ENCODE data around the gene RIN3.
A peak's percentile ranks its signal among the peaks of the same experiment; 100 is the strongest.

RIN3 gene

GRCh38 chr14:92649066-92649465 lies 135.5 kb downstream of the RIN3 start:
- no peak for TF ChIP-seq MYC (IDR thresholded peaks at IDR 0.05; ENCODE audit: low read depth, low read length)
- no peak for TF ChIP-seq MAX (IDR thresholded peaks at IDR 0.05; ENCODE audit: low read depth, low read length)
- no peak for TF ChIP-seq POLR2A (IDR thresholded peaks at IDR 0.05; ENCODE audit: extremely low read depth, insufficient read length)
- TF ChIP-seq CTCF (IDR thresholded peaks at IDR 0.05; ENCODE audit: low read depth, low read length): no peak
- no peak for DNase-seq (ENCODE audit: low read depth)
- H3K4me3 ChIP-seq (ENCODE audit: low read depth, low read length): no peak overlapping the region

- DNase-seq (ENCODE audit: low read depth): peak; percentile 96
- TF ChIP-seq POLR2A (IDR thresholded peaks at IDR 0.05; ENCODE audit: extremely low read depth, insufficient read length) (no peak), MYC (IDR thresholded peaks at IDR 0.05; ENCODE audit: low read depth, low read length) (peak; percentile 82), MAX (IDR thresholded peaks at IDR 0.05; ENCODE audit: low read depth, low read length) (peak; percentile 76)
- H3K4me3 ChIP-seq (ENCODE audit: low read depth, low read length): no peak overlapping the region
Observed at GRCh38 chr14:92649934-92650545, 136.5 kb downstream of the RIN3 start.

- DNase-seq (ENCODE audit: low read depth): no peak
- no peak overlapping the region for H3K4me3 ChIP-seq (ENCODE audit: low read depth, low read length)
- TF ChIP-seq CTCF (IDR thresholded peaks at IDR 0.05; ENCODE audit: low read depth, low read length) (no peak), POLR2A (IDR thresholded peaks at IDR 0.05; ENCODE audit: extremely low read depth, insufficient read length) (no peak), MAX (IDR thresholded peaks at IDR 0.05; ENCODE audit: low read depth, low read length) (no peak), MYC (IDR thresholded peaks at IDR 0.05; ENCODE audit: low read depth, low read length) (no peak)
Observed at GRCh38 chr14:92650581-92651105, 137.1 kb downstream of the RIN3 start.

GRCh38 chr14:92651106-92651757 lies 137.7 kb downstream of the RIN3 start:
- TF ChIP-seq POLR2A (IDR thresholded peaks at IDR 0.05; ENCODE audit: extremely low read depth, insufficient read length): no peak
- peak; percentile 47 for TF ChIP-seq MAX (IDR thresholded peaks at IDR 0.05; ENCODE audit: low read depth, low read length)
- TF ChIP-seq MYC (IDR thresholded peaks at IDR 0.05; ENCODE audit: low read depth, low read length): peak; percentile 57; the same call in 1 of the 2 replicates
- TF ChIP-seq CTCF (IDR thresholded peaks at IDR 0.05; ENCODE audit: low read depth, low read length): no peak
- H3K4me3 ChIP-seq (ENCODE audit: low read depth, low read length): peak overlapping the region; percentile 11
- peak; percentile 92 for DNase-seq (ENCODE audit: low read depth)

- TF ChIP-seq POLR2A (IDR thresholded peaks at IDR 0.05; ENCODE audit: extremely low read depth, insufficient read length) (peak; percentile 13), CTCF (IDR thresholded peaks at IDR 0.05; ENCODE audit: low read depth, low read length) (no peak)
- peak overlapping the region; percentile 49 for H3K4me3 ChIP-seq (ENCODE audit: low read depth, low read length)
- DNase-seq (ENCODE audit: low read depth): peak; percentile 76
Observed at GRCh38 chr14:92651758-92652406, 138.3 kb downstream of the RIN3 start.

Data from NB4 (cell line).